Natural killer cell (primary cell): ENCODE results near the gene PID1. TPM values are rescaled to one million over a fixed set of nuclear protein-coding genes. Genes with fewer than 3 reads are reported as not detected.

Source experiments
- ATAC-seq, 3 donors: fragments of 150-1000 bp in 2 of 3; fragments of 200-7000 bp in 1 of 3; cut with Tn5 transposase; 1 replicate in 1 of 3; 2 replicates in 2 of 3; pipeline ENCODE4 v1.10.0; 2021; ENCODE audit warnings: mild to moderate bottlenecking in 2 of 3, moderate library complexity in 2 of 3
- DNase-seq, 2 donors: peaks; one replicate each; pipeline versions ENCODE4 v3.0.0 to v3.0.0-alpha.2; 2013 to 2021; ENCODE audit warnings: mixed read lengths in 1 of 2
- H3K27ac ChIP-seq: one replicate; pipeline ENCODE4 v1.5.1; 2013; ENCODE audit warnings: mild to moderate bottlenecking, low read length
- H3K27me3 ChIP-seq: one replicate; pipeline ENCODE4 v1.6.1; 2013; ENCODE audit warnings: low read length; ENCODE audit not compliant: control insufficient read depth, insufficient read depth
- H3K36me3 ChIP-seq: one replicate; pipeline ENCODE4 v1.6.1; 2013; ENCODE audit warnings: low read length; ENCODE audit not compliant: control insufficient read depth, insufficient read depth
- H3K4me1 ChIP-seq: one replicate; pipeline ENCODE4 v1.6.1; 2013; ENCODE audit warnings: low read length; ENCODE audit not compliant: control insufficient read depth, insufficient read depth
- H3K4me3 ChIP-seq: one replicate; pipeline ENCODE4 v1.5.1; 2013; ENCODE audit warnings: low read length
- H3K9me3 ChIP-seq: one replicate; pipeline ENCODE4 v1.6.1; 2013; ENCODE audit warnings: low read length; ENCODE audit not compliant: control insufficient read depth, insufficient read depth
- H3K27ac Mint-ChIP-seq, 2 donors: one replicate each; pipeline ENCODE4 v1.8.0; 2022; ENCODE audit warnings: mild to moderate bottlenecking in 2 of 2, mixed read lengths in 2 of 2, moderate library complexity in 1 of 2
- H3K27me3 Mint-ChIP-seq, 2 donors: one replicate each; pipeline ENCODE4 v1.8.0; 2022; ENCODE audit warnings: low read depth in 2 of 2, mixed read lengths in 2 of 2
- H3K36me3 Mint-ChIP-seq: one replicate; pipeline ENCODE4 v1.8.0; 2022; ENCODE audit warnings: mixed read lengths
- H3K4me1 Mint-ChIP-seq, 2 donors: one replicate each; pipeline ENCODE4 v1.8.0; 2022; ENCODE audit warnings: mixed read lengths in 2 of 2
- H3K4me3 Mint-ChIP-seq: one replicate; pipeline ENCODE4 v1.8.0; 2022; ENCODE audit warnings: mild to moderate bottlenecking, moderate library complexity, mixed read lengths
- H3K9me3 Mint-ChIP-seq, 2 donors: one replicate each; pipeline ENCODE4 v1.8.0; 2022; ENCODE audit warnings: mixed read lengths in 2 of 2
- CTCF ChIP-seq: fragments of 200-600 bp; IDR thresholded peaks from one replicate; pipeline ENCODE4 v1.8.0; 2022; ENCODE audit warnings: antibody characterized with exemption
- WGBS: methylation state at CpG from one replicate; pipeline ENCODE4 v1.1.7; 2013; ENCODE audit warnings: missing lambda C conversion rate; ENCODE audit not compliant: insufficient coverage; 5-methylcytosine and 5-hydroxymethylcytosine counted together
- intact Hi-C: fragments of 100-400 bp; cut with micrococcal nuclease; formaldehyde crosslinking; loops from one replicate; pipeline ENCODE4 v1.14.2; 2022
- total RNA-seq, 4 donors: library from RNA; stranded (reverse); fragments of 120-200 nt in 1 of 4; gene quantifications; one replicate each; pipeline versions ENCODE4 v1.2.3 to v1.2.4, GENCODE V29; 2013 to 2022

The PID1 gene
- total RNA-seq, 3 donors from 2014 or later (not counting 1 experiment from before 2014, with no cell fraction given): 0.56 to 3.0 (median 1.0) TPM

- DNase-seq: no peak
- no peak for TF ChIP-seq CTCF
- intact Hi-C loops: no loop called here
Observed at GRCh38 chr2:229132236-229132635, 138.9 kb downstream of the PID1 start.

DNA sequence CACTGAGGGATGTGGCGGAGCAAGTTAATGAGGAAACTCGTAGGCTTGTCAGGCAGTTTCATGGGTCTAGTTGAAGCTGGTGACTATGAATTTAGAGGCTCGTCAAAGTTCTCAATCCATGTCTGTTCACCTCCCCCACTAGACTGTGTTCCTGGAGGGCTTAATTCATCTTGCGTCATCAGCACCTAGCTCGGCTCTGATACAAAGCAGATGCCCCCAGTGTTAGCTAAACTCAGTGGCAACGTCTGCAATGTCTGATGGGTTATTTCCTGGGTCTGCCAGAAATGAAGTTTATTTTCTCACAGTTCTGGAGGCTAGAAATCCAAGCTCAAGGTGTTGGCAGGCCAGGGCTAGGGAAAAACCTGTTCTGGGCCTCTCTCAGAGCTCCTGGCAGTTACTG is 140.6 kb downstream of the PID1 start:
- Mint-ChIP-seq H3K9me3 (peaks cover 5 to 6% of the 10 kb centered on the region in 2 donors), H3K36me3 (no peaks in the 10 kb centered on the region), H3K27me3 (no peaks in the 10 kb centered on the region), H3K4me1 (no peaks in the 10 kb centered on the region), H3K27ac (no peak overlapping the region), H3K4me3 (no peak overlapping the region)
- no peaks in the 10 kb centered on the region for H3K9me3 ChIP-seq
- no peak for TF ChIP-seq CTCF
- H3K36me3 ChIP-seq: no peaks in the 10 kb centered on the region
- intact Hi-C loops: no loop called here
- no peak overlapping the region for H3K4me3 ChIP-seq
- DNase-seq: no peak
- no peak for ATAC-seq
- H3K27me3 ChIP-seq: no peaks in the 10 kb centered on the region
- no peak overlapping the region for H3K27ac ChIP-seq
- WGBS: 48% methylated on average over 6 of the region's 6 CpGs
- no peaks in the 10 kb centered on the region for H3K4me1 ChIP-seq

More at GRCh38 chr2:229132236-229132635, 138.9 kb downstream of the PID1 start:
- no peak overlapping the region for H3K27ac ChIP-seq
- Mint-ChIP-seq H3K27me3 (no peaks in the 10 kb centered on the region), H3K4me3 (no peak overlapping the region), H3K27ac (no peak overlapping the region), H3K9me3 (peaks cover 5 to 6% of the 10 kb centered on the region in 2 donors), H3K4me1 (no peaks in the 10 kb centered on the region), H3K36me3 (no peaks in the 10 kb centered on the region)
- no peaks in the 10 kb centered on the region for H3K9me3 ChIP-seq
- ATAC-seq: no peak
- WGBS: 84% methylated on average over 6 of the region's 6 CpGs
- no peak overlapping the region for H3K4me3 ChIP-seq
- H3K4me1 ChIP-seq: no peaks in the 10 kb centered on the region
- no peaks in the 10 kb centered on the region for H3K36me3 ChIP-seq
- H3K27me3 ChIP-seq: no peaks in the 10 kb centered on the region

GRCh38 chr2:229129738-229130371 is 141.2 kb downstream of the PID1 start:
- no peak overlapping the region for H3K4me3 Mint-ChIP-seq
- Histone ChIP-seq H3K4me3 (no peak overlapping the region), H3K27ac (no peak overlapping the region), H3K9me3 (no peaks in the 10 kb centered on the region), H3K27me3 (no peaks in the 10 kb centered on the region), H3K4me1 (no peaks in the 10 kb centered on the region), H3K36me3 (no peaks in the 10 kb centered on the region)
- peaks cover 2 to 4% of the 10 kb centered on the region in 2 donors for H3K9me3 Mint-ChIP-seq
- intact Hi-C loops: no loop called here
- no peaks in the 10 kb centered on the region for H3K4me1 Mint-ChIP-seq
- no peaks in the 10 kb centered on the region for H3K27me3 Mint-ChIP-seq
- H3K36me3 Mint-ChIP-seq: no peaks in the 10 kb centered on the region
- 79% methylated on average over 12 of the region's 12 CpGs for WGBS
- no peak for TF ChIP-seq CTCF
- no peak for ATAC-seq
- no peak overlapping the region for H3K27ac Mint-ChIP-seq
- no peak for DNase-seq

GRCh38 chr2:229127471-229127870 is 143.6 kb downstream of the PID1 start:
- ATAC-seq (no peak), DNase-seq (no peak)
- Histone ChIP-seq H3K9me3 (no peaks in the 10 kb centered on the region), H3K27ac (no peak overlapping the region), H3K36me3 (no peaks in the 10 kb centered on the region), H3K4me1 (no peaks in the 10 kb centered on the region), H3K27me3 (no peaks in the 10 kb centered on the region), H3K4me3 (no peak overlapping the region)
- H3K4me3 Mint-ChIP-seq: no peak overlapping the region
- intact Hi-C loops: no loop called here
- no peak overlapping the region for H3K27ac Mint-ChIP-seq
- no peak for TF ChIP-seq CTCF
- no peaks in the 10 kb centered on the region for H3K27me3 Mint-ChIP-seq
- H3K9me3 Mint-ChIP-seq: peaks cover 0 to 4% of the 10 kb centered on the region in 2 donors
- H3K36me3 Mint-ChIP-seq: no peaks in the 10 kb centered on the region
- H3K4me1 Mint-ChIP-seq: no peaks in the 10 kb centered on the region
- WGBS: 63% methylated on average over 4 of the region's 4 CpGs
